Measurements from ENCODE around the gene RERE. TPM values are rescaled to one million over a fixed set of nuclear protein-coding genes. Genes with fewer than 3 reads are reported as not detected.
"Not testable (repeated sequence)": the region's sequence is repeated elsewhere in the genome, so short reads cannot be mapped to it uniquely, and the experiment has no call there.

The RERE gene
- total RNA-seq, 1 donor from 2014 or later, result 139 TPM

- Mint-ChIP-seq H3K4me1 (ENCODE audit: low read depth) (peaks cover 1% of the 10 kb centered on the region), H3K36me3 (ENCODE audit: low read depth) (peaks cover 3% of the 10 kb centered on the region), H3K27ac (no peak overlapping the region), H3K4me3 (ENCODE audit: low read depth) (no peak overlapping the region), H3K27me3 (ENCODE audit: low read depth) (no peaks in the 10 kb centered on the region), H3K9me3 (no peaks in the 10 kb centered on the region)
- intact Hi-C loops (cut with micrococcal nuclease), result no loop called here
- DNase-seq (ENCODE audit: low spot score), result no peak
Observed at GRCh38 chr1:8787218-8787617, 30.2 kb downstream of the RERE start.

- H3K4me3 Mint-ChIP-seq (ENCODE audit: low read depth); intact Hi-C loops (cut with micrococcal nuclease); H3K9me3 Mint-ChIP-seq; H3K27ac Mint-ChIP-seq; H3K27me3 Mint-ChIP-seq (ENCODE audit: low read depth); DNase-seq (ENCODE audit: low spot score); H3K4me1 Mint-ChIP-seq (ENCODE audit: low read depth); H3K36me3 Mint-ChIP-seq (ENCODE audit: low read depth): not testable (repeated sequence)
Observed at GRCh38 chr1:8786204-8786603, 31.2 kb downstream of the RERE start.

GRCh38 chr1:8782955-8783354, 34.5 kb downstream of the RERE start:
- intact Hi-C loops (cut with micrococcal nuclease), result no loop called here
- Mint-ChIP-seq H3K36me3 (ENCODE audit: low read depth) (peaks cover 3% of the 10 kb centered on the region), H3K4me1 (ENCODE audit: low read depth) (peaks cover 14% of the 10 kb centered on the region), H3K27ac (no peak overlapping the region), H3K9me3 (no peaks in the 10 kb centered on the region), H3K4me3 (ENCODE audit: low read depth) (no peak overlapping the region), H3K27me3 (ENCODE audit: low read depth) (no peaks in the 10 kb centered on the region)
- DNase-seq (ENCODE audit: low spot score), result no peak

- Mint-ChIP-seq H3K27ac (no peak overlapping the region), H3K27me3 (ENCODE audit: low read depth) (no peaks in the 10 kb centered on the region)
Observed at GRCh38 chr1:8782001-8782620, 35.3 kb downstream of the RERE start.

GRCh38 chr1:8780405-8780804, 37.0 kb downstream of the RERE start:
- H3K27me3 Mint-ChIP-seq (ENCODE audit: low read depth), result no peaks in the 10 kb centered on the region
- H3K36me3 Mint-ChIP-seq (ENCODE audit: low read depth), result peaks cover 3% of the 10 kb centered on the region
- H3K4me3 Mint-ChIP-seq (ENCODE audit: low read depth), result no peak overlapping the region
- no peak for DNase-seq (ENCODE audit: low spot score)
- intact Hi-C loops (cut with micrococcal nuclease), result no loop called here
- no peak overlapping the region for H3K27ac Mint-ChIP-seq
- H3K9me3 Mint-ChIP-seq, result no peaks in the 10 kb centered on the region
- peaks cover 14% of the 10 kb centered on the region for H3K4me1 Mint-ChIP-seq (ENCODE audit: low read depth)

More at GRCh38 chr1:8782001-8782620, 35.3 kb downstream of the RERE start:
- intact Hi-C loops (cut with micrococcal nuclease), result no loop called here
- H3K4me1 Mint-ChIP-seq (ENCODE audit: low read depth), result peaks cover 14% of the 10 kb centered on the region
- H3K4me3 Mint-ChIP-seq (ENCODE audit: low read depth), result no peak overlapping the region
- no peak for DNase-seq (ENCODE audit: low spot score)
- peaks cover 3% of the 10 kb centered on the region for H3K36me3 Mint-ChIP-seq (ENCODE audit: low read depth)
- no peaks in the 10 kb centered on the region for H3K9me3 Mint-ChIP-seq

- Mint-ChIP-seq H3K4me1 (ENCODE audit: low read depth) (peaks cover 14% of the 10 kb centered on the region), H3K27ac (no peak overlapping the region), H3K27me3 (ENCODE audit: low read depth) (no peaks in the 10 kb centered on the region), H3K4me3 (ENCODE audit: low read depth) (no peak overlapping the region), H3K9me3 (no peaks in the 10 kb centered on the region), H3K36me3 (ENCODE audit: low read depth) (no peaks in the 10 kb centered on the region)
- no peak for DNase-seq (ENCODE audit: low spot score)
- intact Hi-C loops (cut with micrococcal nuclease), result no loop called here
Observed at GRCh38 chr1:8777867-8778266, 39.6 kb downstream of the RERE start.

GRCh38 chr1:8776104-8776503, 41.3 kb downstream of the RERE start:
- H3K4me1 Mint-ChIP-seq (ENCODE audit: low read depth), result peaks cover 8% of the 10 kb centered on the region
- no peaks in the 10 kb centered on the region for H3K9me3 Mint-ChIP-seq
- no peaks in the 10 kb centered on the region for H3K27me3 Mint-ChIP-seq (ENCODE audit: low read depth)
- intact Hi-C loops (cut with micrococcal nuclease), result no loop called here
- no peak for DNase-seq (ENCODE audit: low spot score)
- no peaks in the 10 kb centered on the region for H3K36me3 Mint-ChIP-seq (ENCODE audit: low read depth)
- H3K27ac Mint-ChIP-seq, result no peak overlapping the region
- no peak overlapping the region for H3K4me3 Mint-ChIP-seq (ENCODE audit: low read depth)

- intact Hi-C loops (cut with micrococcal nuclease), result no loop called here
- no peaks in the 10 kb centered on the region for H3K27me3 Mint-ChIP-seq (ENCODE audit: low read depth)
- DNase-seq (ENCODE audit: low spot score), result no peak
- peaks cover under 1% of the 10 kb centered on the region for H3K36me3 Mint-ChIP-seq (ENCODE audit: low read depth)
- H3K9me3 Mint-ChIP-seq, result no peaks in the 10 kb centered on the region
- no peak overlapping the region for H3K27ac Mint-ChIP-seq
- H3K4me3 Mint-ChIP-seq (ENCODE audit: low read depth), result no peak overlapping the region
- H3K4me1 Mint-ChIP-seq (ENCODE audit: low read depth), result peaks cover 15% of the 10 kb centered on the region
Observed at GRCh38 chr1:8767006-8767405, 50.4 kb downstream of the RERE start.

GRCh38 chr1:8765198-8765597, 52.2 kb downstream of the RERE start:
- DNase-seq (ENCODE audit: low spot score), result no peak
- Mint-ChIP-seq H3K27me3 (ENCODE audit: low read depth) (no peaks in the 10 kb centered on the region), H3K27ac (no peak overlapping the region), H3K4me3 (ENCODE audit: low read depth) (no peak overlapping the region), H3K36me3 (ENCODE audit: low read depth) (peaks cover 3% of the 10 kb centered on the region), H3K9me3 (no peaks in the 10 kb centered on the region), H3K4me1 (ENCODE audit: low read depth) (peaks cover 15% of the 10 kb centered on the region)
- intact Hi-C loops (cut with micrococcal nuclease), result no loop called here

- peaks cover 3% of the 10 kb centered on the region for H3K36me3 Mint-ChIP-seq (ENCODE audit: low read depth)
- no peaks in the 10 kb centered on the region for H3K9me3 Mint-ChIP-seq
- no peak overlapping the region for H3K27ac Mint-ChIP-seq
- H3K27me3 Mint-ChIP-seq (ENCODE audit: low read depth), result no peaks in the 10 kb centered on the region
- peaks cover 15% of the 10 kb centered on the region for H3K4me1 Mint-ChIP-seq (ENCODE audit: low read depth)
- H3K4me3 Mint-ChIP-seq (ENCODE audit: low read depth), result no peak overlapping the region
- DNase-seq (ENCODE audit: low spot score), result no peak
- intact Hi-C loops (cut with micrococcal nuclease), result no loop called here
Observed at GRCh38 chr1:8764293-8764937, 53.0 kb downstream of the RERE start.

GRCh38 chr1:8763888-8764287, 53.6 kb downstream of the RERE start:
- H3K9me3 Mint-ChIP-seq, result no peaks in the 10 kb centered on the region

GRCh38 chr1:8754993-8755392, 62.4 kb downstream of the RERE start:
- H3K4me1 Mint-ChIP-seq (ENCODE audit: low read depth), result peaks cover 45% of the 10 kb centered on the region
- intact Hi-C loops (cut with micrococcal nuclease), result loop anchor here (5.0 kb wide), 1 partner anchor 62 kb away; the partner anchor contains the start of gene RERE
- H3K4me3 Mint-ChIP-seq (ENCODE audit: low read depth), result no peak overlapping the region
- H3K9me3 Mint-ChIP-seq, result no peaks in the 10 kb centered on the region
- H3K27ac Mint-ChIP-seq, result no peak overlapping the region
- no peaks in the 10 kb centered on the region for H3K27me3 Mint-ChIP-seq (ENCODE audit: low read depth)
- DNase-seq (ENCODE audit: low spot score), result no peak
- no peaks in the 10 kb centered on the region for H3K36me3 Mint-ChIP-seq (ENCODE audit: low read depth)

More at GRCh38 chr1:8763888-8764287, 53.6 kb downstream of the RERE start:
- DNase-seq (ENCODE audit: low spot score), result no peak
- Mint-ChIP-seq H3K4me3 (ENCODE audit: low read depth) (no peak overlapping the region), H3K27me3 (ENCODE audit: low read depth) (no peaks in the 10 kb centered on the region), H3K27ac (no peak overlapping the region), H3K4me1 (ENCODE audit: low read depth) (peaks cover 15% of the 10 kb centered on the region), H3K36me3 (ENCODE audit: low read depth) (peaks cover 3% of the 10 kb centered on the region)
- intact Hi-C loops (cut with micrococcal nuclease), result no loop called here

- no peak for DNase-seq (ENCODE audit: low spot score)
- no peak overlapping the region for H3K27ac Mint-ChIP-seq
- no peaks in the 10 kb centered on the region for H3K9me3 Mint-ChIP-seq
- H3K4me1 Mint-ChIP-seq (ENCODE audit: low read depth), result peaks cover 45% of the 10 kb centered on the region
- H3K27me3 Mint-ChIP-seq (ENCODE audit: low read depth), result no peaks in the 10 kb centered on the region
- no peak overlapping the region for H3K4me3 Mint-ChIP-seq (ENCODE audit: low read depth)
- peaks cover 4% of the 10 kb centered on the region for H3K36me3 Mint-ChIP-seq (ENCODE audit: low read depth)
- intact Hi-C loops (cut with micrococcal nuclease), result loop anchor here (5.0 kb wide), 1 partner anchor 63 kb away; the partner anchor contains the start of gene RERE
Observed at GRCh38 chr1:8754247-8754650, 63.2 kb downstream of the RERE start.

All from activated T-helper 2 cell treated with anti-CD3 and anti-CD28 coated beads, Interferon-gamma antibody, Interleukin-2, Interleukin-4, amounts not matched to agents 10 μg/mL and 5 μg/mL and 100 μg/mL, durations not matched to agents 14 hours and 24 hours and 36 hours (primary cell).